SIG-M5 treated with dmso at 0.1 percent for 504 hours (cell line): ENCODE results near the gene TSN.
"Not testable (repeated sequence)": the region's sequence is repeated elsewhere in the genome, so short reads cannot be mapped to it uniquely, and the experiment has no call there.

Experiments
- DNase-seq: peaks from one replicate; lab custom pipeline; 2025; ENCODE audit not compliant: unreplicated experiment; lab: John Stamatoyannopoulos, UW

TSN gene

DNA sequence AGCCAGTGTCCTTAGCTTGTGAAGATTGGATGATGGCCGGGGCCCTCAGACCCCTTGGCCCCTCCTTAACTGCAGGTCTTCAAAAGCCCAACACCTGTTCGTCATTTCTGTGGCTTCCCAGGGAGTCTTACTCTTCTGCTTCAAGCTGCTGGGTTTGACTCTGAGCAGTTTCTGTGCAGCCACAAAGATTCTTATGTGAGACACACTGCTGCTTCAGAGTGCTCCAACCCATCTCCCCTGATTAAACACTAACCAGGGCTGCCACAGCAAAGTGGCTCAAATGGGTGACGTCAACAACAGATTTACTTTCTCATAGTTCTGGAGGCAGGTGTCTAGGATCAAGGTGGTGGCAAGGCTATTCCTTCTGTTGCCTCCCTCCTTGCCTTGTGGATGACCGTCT is 40.8 kb downstream of the TSN start:
- DNase-seq: no peak

DNA sequence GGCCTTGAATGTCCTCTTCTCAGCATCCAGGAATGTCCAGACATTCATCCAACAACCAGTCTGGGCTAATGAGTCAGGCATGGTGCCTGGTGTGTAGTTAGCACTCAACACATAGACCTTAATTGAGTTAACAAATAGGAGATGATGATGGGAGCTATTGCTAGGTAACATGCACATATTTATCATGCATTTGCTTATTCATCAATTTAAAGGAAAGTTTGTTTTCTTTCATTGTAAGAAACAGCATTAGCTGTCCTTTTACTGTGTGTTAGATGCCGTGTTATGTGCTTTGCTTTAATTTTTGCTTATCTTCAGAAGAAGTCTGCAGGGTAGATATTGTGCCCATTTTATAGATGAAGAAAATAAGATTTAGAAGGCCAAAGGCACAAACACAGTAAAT is 43.2 kb downstream of the TSN start:
- no peak for DNase-seq

DNA sequence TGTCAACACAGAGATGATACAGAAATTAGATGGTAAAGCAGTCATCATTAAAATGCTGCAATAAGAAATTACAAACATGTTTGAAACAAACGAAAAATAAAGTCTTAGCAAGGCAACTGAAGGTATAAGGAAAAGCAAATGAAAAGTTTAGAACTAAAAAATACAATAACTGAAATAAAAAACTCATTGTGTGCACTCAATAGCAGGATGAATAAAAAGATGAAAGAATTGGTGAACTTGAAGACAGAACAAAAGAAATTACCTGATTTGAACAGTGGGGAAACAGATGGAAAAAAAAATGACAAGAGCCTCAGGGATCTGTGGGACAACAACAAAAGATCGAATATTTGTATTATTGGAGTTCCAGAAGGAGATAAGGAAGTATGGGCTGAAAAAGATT is 46.5 kb downstream of the TSN start:
- DNase-seq: no peak

DNA sequence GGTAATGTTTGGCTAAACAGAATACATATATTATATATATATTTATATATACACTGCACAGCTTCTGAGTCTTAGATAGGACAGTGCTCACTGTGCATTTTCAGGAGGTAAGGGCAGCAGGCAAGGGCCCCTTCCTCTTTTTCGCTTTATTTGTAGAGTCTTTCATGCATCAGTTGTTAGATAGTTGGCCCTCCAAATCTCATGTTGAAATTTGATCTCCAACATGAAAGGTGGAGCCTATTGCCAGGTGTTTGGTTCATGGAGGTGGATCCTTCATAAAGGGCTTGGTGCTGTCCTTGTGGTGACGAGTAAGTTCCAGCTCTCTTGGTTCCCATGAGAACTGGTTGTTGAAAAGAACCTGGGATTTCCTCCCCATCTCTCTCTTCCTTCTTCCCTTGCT is 48.1 kb downstream of the TSN start:
- no peak for DNase-seq

DNA sequence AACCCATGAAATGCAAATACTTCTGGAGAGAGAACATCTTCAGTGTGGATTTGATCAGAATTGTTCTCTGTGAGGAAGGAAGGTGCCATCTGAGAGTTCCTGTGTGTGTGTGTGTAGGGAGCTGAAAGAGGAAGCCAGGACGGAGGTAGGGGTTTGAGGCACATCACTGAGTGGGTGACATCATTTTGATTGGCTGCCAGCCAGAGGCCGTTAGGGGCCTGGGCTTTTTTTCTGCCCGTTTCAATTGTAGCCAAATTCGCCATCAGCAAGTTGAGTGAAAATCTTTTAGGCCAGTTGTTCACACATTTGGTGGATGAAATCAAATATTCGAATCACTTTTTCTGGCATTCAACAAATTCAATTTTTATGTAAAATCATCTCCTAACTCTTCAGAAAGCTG is 48.9 kb downstream of the TSN start:
- DNase-seq: peak; percentile 81

DNA sequence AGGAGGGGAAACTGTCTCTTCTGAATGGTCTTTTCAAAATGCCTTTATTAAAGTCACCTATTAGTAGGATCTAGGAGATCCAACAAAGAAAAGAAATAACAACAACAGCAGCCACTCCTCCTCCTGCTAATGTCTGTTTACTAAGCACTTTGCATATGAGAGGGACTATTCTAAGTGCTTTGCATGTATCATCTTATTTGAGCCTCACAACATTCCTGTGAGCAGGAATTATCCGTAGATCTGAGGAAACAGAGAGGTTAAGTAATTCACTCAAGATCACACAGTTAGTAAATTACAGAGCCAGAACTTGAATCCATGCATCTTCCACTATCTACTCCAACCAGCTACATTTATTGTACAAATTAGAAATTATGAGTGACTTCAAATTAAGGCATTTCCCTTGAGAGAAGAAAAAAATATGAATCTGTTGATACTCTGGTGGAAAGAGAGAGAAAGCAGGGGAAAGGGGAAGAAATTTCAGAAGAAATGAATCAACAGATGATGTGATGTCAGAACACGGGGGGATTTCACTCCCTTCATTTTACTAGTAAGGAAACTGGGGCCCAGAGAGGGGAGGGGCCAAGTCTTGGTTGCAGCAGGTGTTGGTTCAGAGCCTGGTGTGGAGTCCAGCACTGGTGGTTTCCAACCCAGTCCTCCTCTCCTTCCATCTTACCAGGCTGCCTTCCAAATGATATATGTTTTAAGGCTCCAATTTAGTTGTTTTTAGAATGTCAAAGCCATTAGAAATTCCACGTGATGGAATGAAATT is 49.7 kb downstream of the TSN start:
- no peak for DNase-seq

DNA sequence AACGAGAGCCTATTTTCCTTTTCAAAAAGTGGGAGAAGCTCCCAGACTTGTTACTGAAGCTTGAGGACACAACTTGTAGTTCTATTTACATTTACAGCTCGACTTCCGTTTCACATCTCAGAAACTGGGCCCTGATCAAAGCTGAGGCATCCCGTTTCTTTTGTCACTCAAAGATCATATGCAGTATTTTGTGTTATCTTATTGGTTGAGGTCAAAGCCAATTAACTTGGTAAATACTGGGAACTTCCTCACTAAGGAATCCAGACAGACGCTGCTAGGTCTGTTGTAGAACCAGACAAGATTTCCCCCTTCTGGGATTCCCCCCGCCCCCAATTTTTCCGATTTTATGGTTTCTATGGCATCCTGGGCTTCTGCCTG is 50.3 kb downstream of the TSN start:
- DNase-seq: no peak

DNA sequence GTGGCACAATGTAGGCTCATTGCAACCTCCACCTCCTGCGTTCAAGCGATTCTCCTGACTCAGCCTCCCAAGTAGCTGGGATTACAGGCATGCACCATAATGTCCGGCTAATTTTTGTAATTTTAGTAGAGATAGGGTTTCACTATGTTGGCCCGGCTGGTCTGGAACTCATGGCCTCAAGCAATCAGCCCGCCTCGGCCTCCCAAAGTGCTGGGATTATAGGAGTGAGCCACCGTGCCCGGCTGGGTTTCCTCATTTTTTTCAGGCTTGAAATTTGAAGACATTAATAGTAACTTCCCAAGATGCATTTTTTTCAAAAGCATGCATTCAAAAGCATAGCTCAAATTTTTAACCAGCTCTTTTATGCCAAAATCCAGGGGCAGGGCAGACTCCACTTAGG is 52.3 kb downstream of the TSN start:
- not testable (repeated sequence) for DNase-seq

DNA sequence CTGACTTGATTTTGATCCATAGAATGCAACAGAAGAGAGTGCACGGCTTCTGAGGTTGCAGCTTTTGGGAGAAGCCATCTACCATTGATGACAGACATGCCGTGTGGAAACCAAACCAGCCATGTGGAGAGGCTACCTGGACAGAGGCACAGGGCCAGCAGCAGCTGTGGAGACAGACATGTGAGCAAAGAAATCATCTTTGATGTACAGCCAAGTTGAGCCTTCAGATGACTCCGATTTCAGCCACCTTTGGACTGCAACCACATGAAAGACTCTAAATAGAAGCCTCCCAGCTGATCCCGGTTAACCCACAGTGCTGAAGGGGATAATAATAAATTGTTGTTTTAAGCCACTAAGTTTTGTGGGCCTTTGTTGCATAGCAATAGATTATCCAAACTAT is 54.2 kb downstream of the TSN start:
- DNase-seq: no peak

DNA sequence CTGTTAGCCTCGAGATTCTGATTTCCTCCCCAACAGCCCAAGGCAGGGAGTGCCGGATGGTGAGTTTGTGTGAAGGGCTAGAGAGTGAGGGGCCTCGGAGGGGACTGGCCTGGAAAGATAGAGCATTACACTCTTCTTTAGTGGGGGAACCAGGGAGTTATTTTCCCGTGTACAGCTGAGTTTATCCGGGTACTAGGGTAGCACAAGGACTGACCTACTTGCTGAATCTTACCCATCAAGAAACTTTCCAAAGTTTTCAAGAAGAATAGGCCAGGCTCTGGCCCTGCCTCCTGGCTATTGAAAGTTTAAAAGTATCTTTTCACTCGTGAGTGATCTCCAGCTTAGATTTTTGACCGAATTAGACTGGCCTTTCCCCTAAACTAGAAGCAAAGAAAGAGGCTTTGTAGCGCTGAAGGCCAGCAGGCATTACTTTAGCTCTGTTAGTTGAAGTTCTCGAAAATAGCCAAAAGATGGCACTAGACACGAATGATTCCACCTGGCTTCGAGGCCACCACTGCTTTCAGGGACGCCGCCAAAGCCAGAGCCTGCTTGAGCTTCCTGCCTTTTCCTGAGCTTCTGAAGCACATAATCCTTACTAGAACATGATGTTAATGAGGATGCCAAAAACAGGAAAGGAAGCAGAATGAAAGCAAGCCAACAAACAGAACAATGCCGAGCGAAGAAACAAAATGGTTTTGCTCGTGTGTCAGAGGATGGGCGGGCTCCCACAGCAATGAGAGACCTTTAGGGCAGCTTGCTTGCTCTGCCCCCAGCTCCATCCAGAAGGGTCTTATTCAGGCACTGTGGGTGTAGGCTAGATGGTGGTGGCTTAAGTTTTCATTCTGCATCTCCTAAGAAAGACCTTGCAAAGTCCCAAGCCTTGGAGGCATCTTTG is 55.8 kb downstream of the TSN start:
- peak; percentile 49 for DNase-seq

DNA sequence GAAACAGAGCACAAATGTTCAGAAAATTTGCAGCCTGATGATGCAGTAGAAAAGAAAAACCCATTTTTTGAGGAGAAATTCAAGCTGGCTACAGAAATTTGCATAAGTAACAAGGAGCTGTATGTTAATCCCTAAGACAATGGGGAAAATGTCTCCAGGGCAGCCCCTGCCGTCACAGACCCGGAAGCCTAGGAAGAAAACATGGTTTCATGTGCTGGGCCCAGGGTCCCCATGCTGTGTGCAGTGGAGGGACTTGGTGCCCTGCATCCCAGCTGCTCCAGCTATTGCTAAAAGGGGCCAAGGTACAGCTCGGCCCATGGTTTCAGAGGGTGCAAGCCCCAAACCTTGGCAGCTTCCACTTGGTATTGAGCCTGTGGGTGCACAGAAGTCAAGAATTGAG is 57.6 kb downstream of the TSN start:
- DNase-seq: not testable (repeated sequence)

DNA sequence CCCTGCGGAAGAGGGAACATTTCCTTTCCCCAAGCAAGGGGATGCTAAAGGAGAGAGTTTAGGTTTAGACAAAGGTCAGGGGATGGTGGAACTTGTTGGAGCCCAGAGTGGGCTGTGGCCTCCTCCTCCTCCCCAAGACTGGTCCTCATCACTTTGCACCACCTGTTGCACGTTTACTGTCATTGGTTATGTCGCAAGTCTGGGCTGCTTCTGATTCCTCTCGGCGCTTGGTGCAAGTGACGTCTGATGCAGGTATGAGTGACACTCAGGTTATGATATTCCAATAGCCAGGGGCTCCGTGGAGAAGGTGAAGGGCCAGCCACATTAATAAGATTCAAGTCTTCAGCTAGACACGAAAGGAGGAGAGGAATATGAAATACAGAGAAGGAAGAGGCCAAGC is 59.8 kb downstream of the TSN start:
- DNase-seq: no peak

DNA sequence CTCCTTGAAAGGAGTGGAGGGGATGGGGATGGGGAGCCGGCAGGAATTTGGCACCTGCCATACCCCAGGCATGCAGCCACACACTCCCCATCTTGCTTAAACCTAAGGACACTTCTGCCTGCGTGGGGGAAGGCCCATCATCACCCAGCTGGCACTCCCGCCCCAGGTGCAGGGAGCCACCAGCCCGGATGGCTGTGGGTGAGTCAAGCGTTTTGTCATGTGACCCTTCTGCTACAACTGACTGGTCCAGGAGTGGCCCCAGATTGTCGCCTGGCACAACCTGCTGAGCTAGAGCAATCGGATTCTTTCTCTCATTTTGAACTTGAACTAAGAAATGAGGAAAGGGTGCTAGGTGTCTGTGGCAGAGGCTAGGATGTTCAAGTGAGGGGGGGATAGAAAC is 61.3 kb downstream of the TSN start:
- no peak for DNase-seq

DNA sequence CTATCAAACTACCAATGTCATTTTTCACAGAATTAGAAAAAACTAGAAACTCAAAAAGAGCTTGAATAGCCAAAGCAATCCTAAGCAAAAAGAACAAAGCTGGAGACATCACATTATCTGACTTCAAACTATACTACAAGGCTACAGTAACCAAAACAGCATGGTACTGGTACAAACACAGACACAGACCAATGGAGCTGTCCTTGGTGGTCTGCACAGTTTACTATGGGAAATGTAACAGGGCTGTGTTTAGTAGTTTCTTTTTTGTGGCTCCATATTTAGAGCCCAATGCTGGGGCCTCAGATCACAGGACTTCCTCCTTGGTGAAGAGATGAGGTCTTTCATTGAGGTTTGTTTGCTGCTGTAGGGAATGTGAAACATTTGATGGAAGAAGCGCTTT is 61.9 kb downstream of the TSN start:
- not testable (repeated sequence) for DNase-seq
